Choroid plexus epithelial cell (primary cell): ENCODE data around the gene LRRC23.

Source experiments
- DNase-seq: peaks from one replicate; pipeline ENCODE4 v3.0.0-alpha.2; 2010; ENCODE audit warnings: low read depth
- H3K4me3 ChIP-seq: 2 replicates; pipeline ENCODE4 v1.5.1; 2011; ENCODE audit warnings: low read depth, mild to moderate bottlenecking, control low read depth, low read length, moderate library complexity
- TF ChIP-seq, protein P1 (sequence below): conservative IDR thresholded peaks from 2 replicates; pipeline ENCODE4 v1.5.1; 2011; ENCODE audit warnings: low read depth, mild to moderate bottlenecking, control low read depth, inconsistent platforms, low read length, moderate library complexity

The LRRC23 gene

DNA sequence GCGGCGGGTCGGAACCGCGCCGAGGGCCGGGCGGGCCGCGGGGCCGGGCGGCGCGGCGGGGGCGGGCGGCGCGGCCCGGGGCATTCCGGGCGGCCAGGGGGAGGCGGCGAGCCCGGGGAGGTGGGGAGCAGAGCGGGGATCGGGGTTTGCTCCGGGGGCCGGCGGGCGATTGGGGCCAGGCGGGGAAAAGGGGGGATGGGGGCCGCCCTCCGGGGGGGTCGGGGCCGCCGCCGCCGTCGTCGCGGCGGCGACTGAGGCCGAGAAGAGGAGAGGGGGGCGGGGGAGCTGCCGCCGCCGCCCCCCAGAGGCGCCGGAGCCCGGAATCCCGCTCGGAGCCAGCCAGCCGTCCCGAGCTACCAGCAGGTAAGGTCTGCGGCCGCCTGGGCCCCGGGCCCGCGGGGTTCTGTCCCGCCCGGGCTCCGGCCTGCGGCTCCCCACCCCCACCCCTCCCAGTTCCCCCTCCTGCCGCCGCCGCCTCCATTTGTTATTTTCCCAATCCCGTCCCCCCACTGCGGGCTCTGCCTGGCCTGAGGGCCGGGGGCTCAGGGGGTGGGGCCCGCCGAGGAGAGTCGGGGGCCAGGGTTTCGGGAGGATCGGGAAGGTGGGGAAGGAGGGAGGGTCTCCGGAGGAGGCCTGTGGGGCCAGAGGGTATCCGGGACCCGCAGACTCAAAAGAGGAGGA, 23.5 kb downstream of the LRRC23 start:
- H3K4me3 ChIP-seq = peak overlapping the region; percentile 79
- no peak for DNase-seq
- TF ChIP-seq, protein P1, sequence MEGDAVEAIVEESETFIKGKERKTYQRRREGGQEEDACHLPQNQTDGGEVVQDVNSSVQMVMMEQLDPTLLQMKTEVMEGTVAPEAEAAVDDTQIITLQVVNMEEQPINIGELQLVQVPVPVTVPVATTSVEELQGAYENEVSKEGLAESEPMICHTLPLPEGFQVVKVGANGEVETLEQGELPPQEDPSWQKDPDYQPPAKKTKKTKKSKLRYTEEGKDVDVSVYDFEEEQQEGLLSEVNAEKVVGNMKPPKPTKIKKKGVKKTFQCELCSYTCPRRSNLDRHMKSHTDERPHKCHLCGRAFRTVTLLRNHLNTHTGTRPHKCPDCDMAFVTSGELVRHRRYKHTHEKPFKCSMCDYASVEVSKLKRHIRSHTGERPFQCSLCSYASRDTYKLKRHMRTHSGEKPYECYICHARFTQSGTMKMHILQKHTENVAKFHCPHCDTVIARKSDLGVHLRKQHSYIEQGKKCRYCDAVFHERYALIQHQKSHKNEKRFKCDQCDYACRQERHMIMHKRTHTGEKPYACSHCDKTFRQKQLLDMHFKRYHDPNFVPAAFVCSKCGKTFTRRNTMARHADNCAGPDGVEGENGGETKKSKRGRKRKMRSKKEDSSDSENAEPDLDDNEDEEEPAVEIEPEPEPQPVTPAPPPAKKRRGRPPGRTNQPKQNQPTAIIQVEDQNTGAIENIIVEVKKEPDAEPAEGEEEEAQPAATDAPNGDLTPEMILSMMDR = no peak

DNA sequence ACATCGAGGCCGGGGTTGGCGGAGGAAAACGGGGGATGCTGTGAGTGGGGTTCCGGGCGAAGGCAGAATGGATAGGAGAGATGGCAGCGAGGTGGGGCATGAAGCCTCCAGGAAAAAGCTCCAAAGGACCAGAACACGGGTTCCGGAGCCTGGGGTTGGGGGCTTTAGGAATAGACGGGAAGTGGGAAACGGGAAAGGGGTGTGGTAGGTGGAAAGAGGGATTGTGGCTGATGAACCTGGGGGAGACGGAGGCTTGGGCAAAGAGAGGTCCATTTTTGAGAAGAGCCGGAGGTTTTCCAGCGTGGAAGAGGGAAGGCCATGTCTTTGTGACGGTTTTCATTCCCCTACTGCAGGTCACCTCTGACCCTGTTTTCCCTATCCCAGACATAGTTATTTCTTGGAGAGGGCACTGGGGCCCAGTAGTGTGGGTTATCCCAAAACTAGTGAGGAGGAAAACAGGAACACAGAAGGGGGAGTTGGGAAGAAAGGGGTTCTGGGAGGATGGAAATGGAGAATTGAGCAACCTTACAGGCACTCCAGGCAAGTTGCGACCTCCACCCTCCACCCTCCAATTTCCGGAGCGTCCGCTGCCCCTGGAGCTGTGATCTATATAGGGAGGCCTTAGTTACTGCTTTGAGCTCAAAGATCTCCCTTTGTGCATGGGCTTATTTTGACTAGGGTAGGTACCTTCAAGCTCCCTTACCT, 24.2 kb downstream of the LRRC23 start:
- TF ChIP-seq, protein P1 = no peak
- peak overlapping the region; percentile 79 for H3K4me3 ChIP-seq
- no peak for DNase-seq

DNA sequence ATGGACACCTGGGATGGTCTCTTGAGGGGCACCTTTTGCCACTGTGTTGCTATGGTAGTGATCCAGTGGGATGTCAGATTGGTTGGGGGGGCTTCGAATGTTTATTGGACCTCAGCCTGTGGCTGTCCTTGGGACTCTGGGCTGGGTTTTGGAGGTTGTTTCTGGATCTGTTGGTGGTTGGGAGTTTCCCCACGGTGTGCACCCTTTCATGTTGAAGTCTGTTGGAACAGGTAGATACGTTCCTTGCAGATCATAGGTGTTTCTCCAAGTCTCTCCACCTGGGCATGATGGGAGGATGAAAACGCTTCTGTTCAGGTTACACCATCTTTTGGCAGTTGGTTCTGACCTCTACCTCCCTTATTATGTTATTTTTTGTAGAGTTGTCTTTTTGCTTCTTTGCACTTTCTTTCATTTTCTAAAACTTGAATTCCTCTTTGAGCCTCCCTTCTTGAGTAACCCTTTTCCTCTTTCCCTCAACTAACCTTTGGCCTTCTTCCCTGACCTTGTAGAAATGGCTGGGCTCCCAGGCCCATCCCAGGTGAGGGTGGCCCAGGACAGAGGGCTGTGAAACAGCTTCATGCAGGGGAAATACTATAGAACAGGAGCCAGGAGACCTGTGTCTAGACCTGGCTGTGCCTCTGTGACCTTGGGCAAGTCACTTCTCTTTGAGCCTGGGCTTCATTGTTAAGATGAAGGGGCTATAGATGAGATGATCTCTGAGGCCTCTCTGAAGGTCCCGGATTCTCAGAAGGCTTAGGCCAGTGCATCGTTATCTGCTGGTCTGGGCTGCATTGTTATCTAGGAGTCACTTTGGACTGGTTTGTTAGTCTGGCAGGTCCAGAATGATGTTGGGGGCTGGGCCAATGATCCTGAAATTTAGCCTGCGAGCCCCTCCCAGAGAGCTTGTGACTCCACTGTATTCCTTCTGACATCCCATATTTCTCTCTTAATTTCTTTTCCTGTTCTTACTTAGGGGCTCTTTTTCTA, 25.1 kb downstream of the LRRC23 start:
- peak overlapping the region; percentile 79 for H3K4me3 ChIP-seq
- TF ChIP-seq, protein P1 = no peak
- DNase-seq = no peak

DNA sequence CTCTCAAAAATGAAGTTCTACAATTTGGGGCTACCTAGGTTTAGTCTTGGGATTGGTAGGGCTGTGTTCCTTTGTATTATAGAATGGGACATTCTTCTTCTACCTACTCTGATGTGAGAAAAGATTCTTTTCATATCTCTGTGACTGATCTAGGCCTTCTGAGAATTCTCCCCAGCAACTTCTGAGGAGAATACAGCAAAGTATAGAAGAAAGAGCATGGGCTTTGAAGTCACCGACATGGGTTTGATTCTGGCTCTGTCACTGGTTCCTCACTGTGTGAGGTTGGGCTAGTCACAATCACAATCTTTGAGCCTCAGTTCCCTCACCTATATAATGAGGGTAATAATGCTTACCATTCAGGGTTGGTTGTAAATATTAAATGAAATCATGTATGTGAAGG, 28.1 kb downstream of the LRRC23 start:
- no peak for DNase-seq
- TF ChIP-seq, protein P1 = no peak
- H3K4me3 ChIP-seq = no peak overlapping the region

DNA sequence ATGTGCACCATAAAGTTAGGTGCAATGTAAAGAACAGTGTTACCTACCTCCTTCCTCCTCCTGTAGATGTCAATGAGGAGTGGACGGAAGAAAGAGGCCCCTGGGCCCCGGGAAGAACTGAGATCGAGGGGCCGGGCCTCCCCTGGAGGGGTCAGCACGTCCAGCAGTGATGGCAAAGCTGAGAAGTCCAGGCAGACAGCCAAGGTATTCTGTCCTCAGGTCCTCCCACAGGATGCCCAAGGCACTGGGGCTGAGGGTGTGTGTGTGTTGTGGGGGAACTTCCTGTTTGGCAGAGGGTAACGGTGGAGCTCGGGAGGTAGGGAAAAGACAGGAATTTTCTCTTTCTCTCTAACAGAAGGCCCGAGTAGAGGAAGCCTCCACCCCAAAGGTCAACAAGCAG, 29.5 kb downstream of the LRRC23 start:
- peak; percentile 79 for DNase-seq
- TF ChIP-seq, protein P1 = no peak
- H3K4me3 ChIP-seq = no peak overlapping the region

DNA sequence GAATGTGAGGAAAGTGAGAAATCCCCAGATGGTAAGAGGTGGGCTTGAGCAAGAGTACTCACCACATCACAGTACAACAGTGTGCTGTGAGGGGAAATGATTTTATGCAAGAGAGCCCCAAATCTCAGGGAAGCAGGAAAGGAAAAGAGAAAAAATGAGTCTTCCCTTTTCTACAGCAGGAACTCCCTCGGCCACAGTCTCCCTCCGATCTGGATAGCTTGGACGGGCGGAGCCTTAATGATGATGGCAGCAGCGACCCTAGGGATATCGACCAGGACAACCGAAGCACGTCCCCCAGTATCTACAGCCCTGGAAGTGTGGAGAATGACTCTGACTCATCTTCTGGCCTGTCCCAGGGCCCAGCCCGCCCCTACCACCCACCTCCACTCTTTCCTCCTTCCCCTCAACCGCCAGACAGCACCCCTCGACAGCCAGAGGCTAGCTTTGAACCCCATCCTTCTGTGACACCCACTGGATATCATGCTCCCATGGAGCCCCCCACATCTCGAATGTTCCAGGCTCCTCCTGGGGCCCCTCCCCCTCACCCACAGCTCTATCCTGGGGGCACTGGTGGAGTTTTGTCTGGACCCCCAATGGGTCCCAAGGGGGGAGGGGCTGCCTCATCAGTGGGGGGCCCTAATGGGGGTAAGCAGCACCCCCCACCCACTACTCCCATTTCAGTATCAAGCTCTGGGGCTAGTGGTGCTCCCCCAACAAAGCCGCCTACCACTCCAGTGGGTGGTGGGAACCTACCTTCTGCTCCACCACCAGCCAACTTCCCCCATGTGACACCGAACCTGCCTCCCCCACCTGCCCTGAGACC, 31.0 kb downstream of the LRRC23 start:
- TF ChIP-seq, protein P1 = no peak

More for the DNA sequence above, 31.0 kb downstream of the LRRC23 start:
- no peak overlapping the region for H3K4me3 ChIP-seq
- DNase-seq = peak; percentile 36
